Natural killer cell (primary cell): Measurements from ENCODE around the gene PRKAR1B. TPM values are rescaled to one million over a fixed set of nuclear protein-coding genes. Genes with fewer than 3 reads are reported as not detected.

ENCODE experiments used
- ATAC-seq, 3 donors: fragments of 150-1000 bp in 2 of 3; fragments of 200-7000 bp in 1 of 3; cut with Tn5 transposase; 1 replicate in 1 of 3; 2 replicates in 2 of 3; pipeline ENCODE4 v1.10.0; 2021; ENCODE audit warnings: mild to moderate bottlenecking in 2 of 3, moderate library complexity in 2 of 3
- DNase-seq, 2 donors: peaks; one replicate each; pipeline versions ENCODE4 v3.0.0 to v3.0.0-alpha.2; 2013 to 2021; ENCODE audit warnings: mixed read lengths in 1 of 2
- H3K27ac ChIP-seq: one replicate; pipeline ENCODE4 v1.5.1; 2013; ENCODE audit warnings: mild to moderate bottlenecking, low read length
- H3K27me3 ChIP-seq: one replicate; pipeline ENCODE4 v1.6.1; 2013; ENCODE audit warnings: low read length; ENCODE audit not compliant: control insufficient read depth, insufficient read depth
- H3K36me3 ChIP-seq: one replicate; pipeline ENCODE4 v1.6.1; 2013; ENCODE audit warnings: low read length; ENCODE audit not compliant: control insufficient read depth, insufficient read depth
- H3K4me1 ChIP-seq: one replicate; pipeline ENCODE4 v1.6.1; 2013; ENCODE audit warnings: low read length; ENCODE audit not compliant: control insufficient read depth, insufficient read depth
- H3K4me3 ChIP-seq: one replicate; pipeline ENCODE4 v1.5.1; 2013; ENCODE audit warnings: low read length
- H3K9me3 ChIP-seq: one replicate; pipeline ENCODE4 v1.6.1; 2013; ENCODE audit warnings: low read length; ENCODE audit not compliant: control insufficient read depth, insufficient read depth
- H3K27ac Mint-ChIP-seq, 2 donors: one replicate each; pipeline ENCODE4 v1.8.0; 2022; ENCODE audit warnings: mild to moderate bottlenecking in 2 of 2, mixed read lengths in 2 of 2, moderate library complexity in 1 of 2
- H3K27me3 Mint-ChIP-seq, 2 donors: one replicate each; pipeline ENCODE4 v1.8.0; 2022; ENCODE audit warnings: low read depth in 2 of 2, mixed read lengths in 2 of 2
- H3K36me3 Mint-ChIP-seq: one replicate; pipeline ENCODE4 v1.8.0; 2022; ENCODE audit warnings: mixed read lengths
- H3K4me1 Mint-ChIP-seq, 2 donors: one replicate each; pipeline ENCODE4 v1.8.0; 2022; ENCODE audit warnings: mixed read lengths in 2 of 2
- H3K4me3 Mint-ChIP-seq: one replicate; pipeline ENCODE4 v1.8.0; 2022; ENCODE audit warnings: mild to moderate bottlenecking, moderate library complexity, mixed read lengths
- H3K9me3 Mint-ChIP-seq, 2 donors: one replicate each; pipeline ENCODE4 v1.8.0; 2022; ENCODE audit warnings: mixed read lengths in 2 of 2
- WGBS: methylation state at CpG from one replicate; pipeline ENCODE4 v1.1.7; 2013; ENCODE audit warnings: missing lambda C conversion rate; ENCODE audit not compliant: insufficient coverage; 5-methylcytosine and 5-hydroxymethylcytosine counted together
- intact Hi-C: fragments of 100-400 bp; cut with micrococcal nuclease; formaldehyde crosslinking; loops from one replicate; pipeline ENCODE4 v1.14.2; 2022
- total RNA-seq, 4 donors: library from RNA; stranded (reverse); fragments of 120-200 nt in 1 of 4; gene quantifications; one replicate each; pipeline versions ENCODE4 v1.2.3 to v1.2.4, GENCODE V29; 2013 to 2022
- TF ChIP-seq, protein P1 (sequence below): fragments of 200-600 bp; IDR thresholded peaks from one replicate; pipeline ENCODE4 v1.8.0; 2022; ENCODE audit warnings: antibody characterized with exemption

The PRKAR1B gene
- total RNA-seq, 3 donors from 2014 or later (not counting 1 experiment from before 2014, with no cell fraction given) = 2.4 to 3.8 (median 3.0) TPM

DNA sequence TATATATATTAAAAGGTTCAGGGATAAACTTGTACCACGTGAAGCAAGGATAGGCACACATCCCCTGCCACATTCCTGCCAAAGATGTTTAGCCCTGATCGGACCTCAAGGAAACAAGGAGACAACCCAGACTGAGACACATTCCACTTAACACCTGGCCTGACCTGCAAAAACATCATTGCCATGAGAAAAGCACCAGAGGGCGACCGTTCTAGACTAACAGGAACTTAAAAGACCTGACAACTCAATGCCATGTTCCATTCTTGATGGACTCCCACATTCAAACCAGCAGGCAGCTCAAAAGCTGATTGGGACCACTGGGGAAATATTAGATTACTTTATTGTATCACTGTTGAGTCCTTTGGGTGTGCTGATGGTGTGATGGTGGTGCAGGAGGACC, 199.4 kb downstream of the PRKAR1B start:
- ATAC-seq = no peak
- Mint-ChIP-seq H3K27ac (no peak overlapping the region), H3K9me3 (no peaks in the 10 kb centered on the region), H3K27me3 (peaks cover 6 to 10% of the 10 kb centered on the region in 2 donors), H3K36me3 (no peaks in the 10 kb centered on the region), H3K4me1 (no peaks in the 10 kb centered on the region), H3K4me3 (no peak overlapping the region)
- WGBS = 95% methylated on average over 4 of the region's 4 CpGs
- Histone ChIP-seq H3K27me3 (peaks cover 5% of the 10 kb centered on the region), H3K9me3 (no peaks in the 10 kb centered on the region), H3K4me1 (peaks cover 9% of the 10 kb centered on the region), H3K4me3 (no peak overlapping the region), H3K36me3 (no peaks in the 10 kb centered on the region), H3K27ac (no peak overlapping the region)
- DNase-seq = no peak
- TF ChIP-seq, protein P1, sequence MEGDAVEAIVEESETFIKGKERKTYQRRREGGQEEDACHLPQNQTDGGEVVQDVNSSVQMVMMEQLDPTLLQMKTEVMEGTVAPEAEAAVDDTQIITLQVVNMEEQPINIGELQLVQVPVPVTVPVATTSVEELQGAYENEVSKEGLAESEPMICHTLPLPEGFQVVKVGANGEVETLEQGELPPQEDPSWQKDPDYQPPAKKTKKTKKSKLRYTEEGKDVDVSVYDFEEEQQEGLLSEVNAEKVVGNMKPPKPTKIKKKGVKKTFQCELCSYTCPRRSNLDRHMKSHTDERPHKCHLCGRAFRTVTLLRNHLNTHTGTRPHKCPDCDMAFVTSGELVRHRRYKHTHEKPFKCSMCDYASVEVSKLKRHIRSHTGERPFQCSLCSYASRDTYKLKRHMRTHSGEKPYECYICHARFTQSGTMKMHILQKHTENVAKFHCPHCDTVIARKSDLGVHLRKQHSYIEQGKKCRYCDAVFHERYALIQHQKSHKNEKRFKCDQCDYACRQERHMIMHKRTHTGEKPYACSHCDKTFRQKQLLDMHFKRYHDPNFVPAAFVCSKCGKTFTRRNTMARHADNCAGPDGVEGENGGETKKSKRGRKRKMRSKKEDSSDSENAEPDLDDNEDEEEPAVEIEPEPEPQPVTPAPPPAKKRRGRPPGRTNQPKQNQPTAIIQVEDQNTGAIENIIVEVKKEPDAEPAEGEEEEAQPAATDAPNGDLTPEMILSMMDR = no peak
- intact Hi-C loops = no loop called here

DNA sequence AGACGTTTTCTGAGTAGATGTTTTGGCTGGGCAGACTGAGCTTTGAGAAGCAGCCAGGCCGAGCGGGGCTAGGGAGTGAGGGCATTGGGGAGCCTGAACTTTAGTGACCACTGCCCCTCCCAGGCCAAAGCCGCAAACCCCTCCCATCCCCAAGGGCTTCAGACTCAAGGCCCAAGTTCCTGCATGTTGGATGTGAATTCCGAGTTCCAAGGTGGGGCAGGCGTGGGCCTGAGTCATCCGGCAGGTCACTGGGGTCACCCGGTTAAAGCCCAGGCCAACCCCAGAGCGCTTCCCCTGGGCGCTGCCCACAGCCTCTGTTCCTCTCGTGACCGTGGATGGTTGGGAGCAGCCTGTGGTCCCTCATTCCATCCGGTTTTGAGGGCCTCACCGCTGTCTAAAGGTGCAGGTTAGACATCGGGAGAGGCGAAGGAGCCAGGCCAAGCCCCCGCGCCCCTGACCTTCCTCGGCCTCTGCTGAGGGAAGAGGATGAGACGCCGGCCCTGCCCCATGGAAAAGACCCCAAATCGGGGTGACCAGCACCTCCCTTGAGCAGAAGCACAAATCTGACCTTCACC, 200.5 kb downstream of the PRKAR1B start:
- Histone ChIP-seq H3K4me1 (peaks cover 15% of the 10 kb centered on the region), H3K27ac (no peak overlapping the region), H3K36me3 (no peaks in the 10 kb centered on the region), H3K4me3 (no peak overlapping the region), H3K9me3 (no peaks in the 10 kb centered on the region), H3K27me3 (peaks cover 10% of the 10 kb centered on the region)
- 88% methylated on average over 22 of the region's 22 CpGs for WGBS
- H3K9me3 Mint-ChIP-seq = no peaks in the 10 kb centered on the region
- intact Hi-C loops = no loop called here
- no peaks in the 10 kb centered on the region for H3K4me1 Mint-ChIP-seq
- TF ChIP-seq, protein P1 = no peak
- ATAC-seq = no peak
- H3K27ac Mint-ChIP-seq = no peak overlapping the region
- no peaks in the 10 kb centered on the region for H3K36me3 Mint-ChIP-seq
- no peak for DNase-seq
- H3K4me3 Mint-ChIP-seq = no peak overlapping the region
- peaks cover 6 to 13% of the 10 kb centered on the region in 2 donors for H3K27me3 Mint-ChIP-seq

DNA sequence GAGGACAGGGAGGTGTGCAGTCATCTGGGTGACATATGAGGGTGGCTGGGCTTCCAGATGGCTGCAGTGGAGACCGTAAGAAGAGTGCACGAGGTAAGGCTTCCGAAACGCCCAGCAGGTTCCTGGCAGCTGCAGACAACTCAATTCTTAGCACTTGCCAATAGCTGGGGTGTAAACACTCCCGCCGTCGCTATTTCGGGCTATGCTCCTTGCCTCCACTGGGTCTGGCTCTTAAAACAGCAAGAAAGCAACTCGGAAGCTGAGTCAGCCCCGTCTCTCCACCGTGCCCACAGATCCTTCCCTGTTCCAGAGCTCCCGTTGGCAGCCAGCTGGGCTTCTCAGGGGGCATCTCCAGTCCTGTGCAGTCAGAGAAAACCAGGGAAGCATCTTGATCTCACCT, 201.3 kb downstream of the PRKAR1B start:
- H3K27me3 Mint-ChIP-seq = peaks cover 6 to 16% of the 10 kb centered on the region in 2 donors
- no peak overlapping the region for H3K4me3 Mint-ChIP-seq
- no peaks in the 10 kb centered on the region for H3K36me3 Mint-ChIP-seq
- H3K4me1 Mint-ChIP-seq = no peaks in the 10 kb centered on the region
- Histone ChIP-seq H3K27me3 (peaks cover 17% of the 10 kb centered on the region), H3K4me3 (no peak overlapping the region), H3K9me3 (no peaks in the 10 kb centered on the region), H3K27ac (no peak overlapping the region), H3K36me3 (no peaks in the 10 kb centered on the region), H3K4me1 (peaks cover 22% of the 10 kb centered on the region)
- intact Hi-C loops = no loop called here
- DNase-seq (no peak), ATAC-seq (no peak)
- H3K27ac Mint-ChIP-seq = no peak overlapping the region
- TF ChIP-seq, protein P1 = no peak
- 85% methylated on average over 12 of the region's 12 CpGs for WGBS
- H3K9me3 Mint-ChIP-seq = no peaks in the 10 kb centered on the region

- H3K4me3 ChIP-seq = no peak overlapping the region
- H3K4me1 ChIP-seq = peaks cover 31% of the 10 kb centered on the region
- H3K27me3 Mint-ChIP-seq = peaks cover 6 to 13% of the 10 kb centered on the region in 2 donors
- TF ChIP-seq, protein P1 = no peak
- no peaks in the 10 kb centered on the region for H3K4me1 Mint-ChIP-seq
- H3K36me3 ChIP-seq = no peaks in the 10 kb centered on the region
- no peaks in the 10 kb centered on the region for H3K36me3 Mint-ChIP-seq
- no peak overlapping the region for H3K27ac Mint-ChIP-seq
- H3K9me3 Mint-ChIP-seq = no peaks in the 10 kb centered on the region
- intact Hi-C loops = no loop called here
- ATAC-seq (no peak), DNase-seq (no peak)
- H3K27me3 ChIP-seq = peaks cover 22% of the 10 kb centered on the region
- 93% methylated on average over 9 of the region's 9 CpGs for WGBS
- no peak overlapping the region for H3K4me3 Mint-ChIP-seq
- H3K27ac ChIP-seq = no peak overlapping the region
- H3K9me3 ChIP-seq = no peaks in the 10 kb centered on the region
Observed at GRCh38 chr7:524800-525199, 202.3 kb downstream of the PRKAR1B start.
